CD4-positive, CD25-positive, alpha-beta regulatory T cell (primary cell): ENCODE results near the gene EVA1C. TPM values are rescaled to one million over a fixed set of nuclear protein-coding genes. Genes with fewer than 3 reads are reported as not detected.

ENCODE experiments used
- ATAC-seq, 2 donors: fragments of 150-1000 bp; cut with Tn5 transposase; one replicate each; pipeline ENCODE4 v1.10.0; 2021; ENCODE audit warnings: low read depth in 2 of 2, moderate number of reproducible peaks in 2 of 2, moderate library complexity in 1 of 2
- DNase-seq, 3 donors: peaks; one replicate each; pipeline versions ENCODE4 v3.0.0 to v3.0.0-alpha.2; 2012 to 2022; ENCODE audit warnings: mixed read lengths in 1 of 3
- H3K27ac ChIP-seq: one replicate; pipeline ENCODE4 v1.7.0; 2013; ENCODE audit warnings: mild to moderate bottlenecking, low read length; ENCODE audit not compliant: insufficient read depth, poor library complexity, severe bottlenecking
- H3K27me3 ChIP-seq: one replicate; pipeline ENCODE4 v1.7.0; 2013; ENCODE audit warnings: low read length; ENCODE audit not compliant: control insufficient read depth, insufficient read depth
- H3K36me3 ChIP-seq: one replicate; pipeline ENCODE4 v1.7.0; 2013; ENCODE audit warnings: mild to moderate bottlenecking, low read length, moderate library complexity; ENCODE audit not compliant: control insufficient read depth, insufficient read depth
- H3K4me1 ChIP-seq: 2 replicates; pipeline ENCODE4 v1.7.0; 2013; ENCODE audit warnings: mild to moderate bottlenecking, low read length; ENCODE audit not compliant: insufficient read depth, control insufficient read depth, poor library complexity, severe bottlenecking
- H3K4me3 ChIP-seq: one replicate; pipeline ENCODE4 v1.7.0; 2013; ENCODE audit warnings: low read depth, mild to moderate bottlenecking, low read length, moderate library complexity
- H3K9me3 ChIP-seq, 2 experiments: 1 replicate in 1 of 2; 2 replicates in 1 of 2; pipeline ENCODE4 v1.7.0; 2013; ENCODE audit warnings: low read length in 2 of 2, mild to moderate bottlenecking in 1 of 2, moderate library complexity in 1 of 2; ENCODE audit not compliant: control insufficient read depth in 2 of 2
- H3K27ac Mint-ChIP-seq, 3 donors: one replicate each; pipeline ENCODE4 v1.8.0; 2020 to 2022; ENCODE audit warnings: mild to moderate bottlenecking in 3 of 3, mixed read lengths in 3 of 3, moderate library complexity in 2 of 3
- H3K27me3 Mint-ChIP-seq: one replicate; pipeline ENCODE4 v1.8.0; 2022; ENCODE audit warnings: mild to moderate bottlenecking, mixed read lengths
- H3K36me3 Mint-ChIP-seq: one replicate; pipeline ENCODE4 v1.8.0; 2020; ENCODE audit warnings: mixed read lengths
- H3K4me1 Mint-ChIP-seq, 4 donors: one replicate each; pipeline ENCODE4 v1.8.0; 2020 to 2022; ENCODE audit warnings: mixed read lengths in 4 of 4, mild to moderate bottlenecking in 1 of 4
- H3K4me3 Mint-ChIP-seq, 4 donors: one replicate each; pipeline ENCODE4 v1.8.0; 2020 to 2022; ENCODE audit warnings: mild to moderate bottlenecking in 4 of 4, mixed read lengths in 4 of 4, moderate library complexity in 3 of 4
- H3K9me3 Mint-ChIP-seq, 7 donors: one replicate each; pipeline ENCODE4 v1.8.0; 2020 to 2022; ENCODE audit warnings: mixed read lengths in 7 of 7, mild to moderate bottlenecking in 3 of 7, moderate library complexity in 2 of 7
- polyA plus RNA-seq, 4 donors: library from polyadenylated mRNA; unstranded; fragments of 300-500 nt; fragmentation: Illumina TruSeq; gene quantifications; one replicate each; pipeline ENCODE4 v1.2.3, GENCODE V29; 2021
- total RNA-seq: library from RNA; stranded (reverse); gene quantifications from one replicate; pipeline ENCODE4 v1.2.3, GENCODE V29; 2022

EVA1C gene
- total and polyA plus RNA-seq, 5 donors from 2014 or later: 6.0 to 10.8 (median 8.3) TPM

DNA sequence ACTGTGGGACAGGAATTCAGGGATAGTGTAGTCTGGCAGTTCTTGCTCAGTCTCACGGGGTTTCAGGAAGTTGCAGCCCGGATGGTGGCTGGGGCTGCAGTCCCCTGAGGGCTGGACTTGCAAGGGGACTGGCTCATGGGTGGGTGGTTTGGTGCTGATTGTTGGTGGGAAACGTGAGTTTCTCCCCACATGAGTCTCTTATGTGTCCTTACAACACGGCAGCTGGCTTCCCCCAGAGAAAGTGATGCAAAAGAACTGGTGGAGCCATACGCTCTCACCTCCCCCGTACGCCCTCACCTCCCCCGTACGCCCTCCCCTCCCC, 64.9 kb downstream of the EVA1C start:
- Mint-ChIP-seq H3K4me3 (no peak overlapping the region), H3K36me3 (peaks cover 11% of the 10 kb centered on the region), H3K27ac (no peak overlapping the region), H3K4me1 (peaks cover 0 to 8% (median 2%) of the 10 kb centered on the region in 4 donors), H3K9me3 (peaks cover 0 to 2% (median 0%) of the 10 kb centered on the region in 7 donors), H3K27me3 (no peaks in the 10 kb centered on the region)
- Histone ChIP-seq H3K36me3 (no peaks in the 10 kb centered on the region), H3K4me3 (no peak overlapping the region), H3K27ac (no peak overlapping the region), H3K4me1 (no peaks in the 10 kb centered on the region), H3K9me3 (no peaks in the 10 kb centered on the region), H3K27me3 (no peaks in the 10 kb centered on the region)
- ATAC-seq (no peak), DNase-seq (no peak)

DNA sequence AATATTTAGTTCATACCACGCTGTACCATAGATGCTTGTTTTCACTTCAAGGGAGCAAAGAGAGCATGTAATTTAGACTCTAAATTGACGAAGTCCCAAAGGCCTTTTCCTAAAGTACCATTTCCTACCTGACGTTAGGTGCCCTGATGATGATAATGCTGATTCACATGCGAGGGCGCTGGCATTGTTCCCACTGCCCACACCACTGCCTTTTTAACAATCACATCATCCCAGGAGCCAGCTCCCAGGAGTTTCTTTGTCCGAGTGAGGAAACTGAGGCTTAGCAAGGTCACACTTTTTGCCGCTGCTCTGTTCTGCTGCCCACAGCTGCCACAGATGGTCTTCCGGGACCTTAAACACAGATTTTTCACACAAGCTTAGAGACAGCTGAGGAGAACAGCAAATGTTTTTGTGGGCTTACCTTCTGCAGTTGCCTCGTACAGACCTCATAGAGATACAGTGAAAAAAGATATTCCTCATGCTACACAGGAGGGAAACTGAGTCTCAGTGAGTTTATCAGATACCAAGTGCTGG, 69.4 kb downstream of the EVA1C start:
- H3K4me3 Mint-ChIP-seq: no peak overlapping the region
- no peaks in the 10 kb centered on the region for H3K27me3 Mint-ChIP-seq
- peaks cover 16% of the 10 kb centered on the region for H3K36me3 Mint-ChIP-seq
- Histone ChIP-seq H3K4me1 (no peaks in the 10 kb centered on the region), H3K36me3 (no peaks in the 10 kb centered on the region), H3K27me3 (no peaks in the 10 kb centered on the region), H3K4me3 (no peak overlapping the region), H3K27ac (no peak overlapping the region), H3K9me3 (no peaks in the 10 kb centered on the region)
- ATAC-seq (no peak), DNase-seq (no peak)
- H3K9me3 Mint-ChIP-seq: peaks cover 0 to 2% (median 0%) of the 10 kb centered on the region in 7 donors
- H3K27ac Mint-ChIP-seq: no peak overlapping the region
- peaks cover 0 to 8% (median 2%) of the 10 kb centered on the region in 4 donors for H3K4me1 Mint-ChIP-seq

DNA sequence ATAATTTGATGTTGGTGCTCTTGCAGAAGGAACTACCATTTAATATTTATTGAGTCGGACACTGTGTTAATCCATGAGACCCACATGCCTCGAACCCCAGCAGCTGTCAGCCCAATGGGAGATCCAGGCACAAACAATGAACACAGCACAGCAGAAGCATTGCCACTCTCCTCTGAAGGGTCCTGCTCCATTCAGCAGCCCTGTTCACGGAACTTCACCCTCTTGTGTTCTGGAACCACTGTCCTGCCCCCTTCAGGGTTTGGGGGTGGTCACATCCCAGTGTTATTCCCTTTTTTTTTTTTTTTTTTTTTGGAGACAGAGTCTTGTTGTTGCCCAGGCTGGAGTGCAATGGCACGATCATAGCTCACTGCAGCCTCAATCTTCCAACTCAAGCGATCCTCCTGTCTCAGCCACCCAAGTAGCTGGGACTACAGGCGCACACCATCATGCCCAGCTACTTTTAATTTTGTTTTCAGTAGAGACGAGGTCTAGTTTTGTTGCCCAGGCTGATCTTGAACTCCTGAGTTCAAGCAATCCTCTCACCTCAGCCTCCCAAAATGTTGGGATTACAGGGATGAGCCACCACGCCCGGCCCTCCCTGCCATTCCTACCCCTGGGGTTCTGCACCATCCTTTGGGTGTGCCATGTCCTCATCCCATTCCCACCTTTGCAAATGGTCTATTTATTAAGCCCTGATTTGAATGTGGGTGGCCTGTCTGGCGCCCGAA, 70.2 kb downstream of the EVA1C start:
- no peak overlapping the region for H3K27ac ChIP-seq
- ATAC-seq (no peak), DNase-seq (no peak)
- no peaks in the 10 kb centered on the region for H3K36me3 ChIP-seq
- no peak overlapping the region for H3K4me3 ChIP-seq
- Mint-ChIP-seq H3K4me3 (no peak overlapping the region), H3K27ac (no peak overlapping the region), H3K4me1 (peaks cover 0 to 8% (median 2%) of the 10 kb centered on the region in 4 donors), H3K27me3 (no peaks in the 10 kb centered on the region), H3K36me3 (peaks cover 16% of the 10 kb centered on the region), H3K9me3 (peaks cover 0 to 2% (median 0%) of the 10 kb centered on the region in 7 donors)
- no peaks in the 10 kb centered on the region for H3K4me1 ChIP-seq
- H3K9me3 ChIP-seq: no peaks in the 10 kb centered on the region
- no peaks in the 10 kb centered on the region for H3K27me3 ChIP-seq

DNA sequence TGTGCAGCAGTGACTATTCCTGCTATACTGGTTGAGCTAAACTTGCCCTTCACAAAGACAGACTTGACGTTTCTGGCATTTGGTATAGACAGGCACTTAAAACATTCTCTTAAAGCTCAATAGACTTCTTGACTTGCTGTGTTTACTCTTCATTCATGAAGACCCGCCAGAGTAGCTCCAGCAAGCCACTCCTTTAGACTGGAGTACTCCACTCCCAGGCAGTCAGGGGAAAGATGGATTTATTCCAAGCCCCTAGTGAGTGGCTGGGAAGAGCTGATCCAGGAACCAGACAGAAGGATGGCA, 70.7 kb downstream of the EVA1C start:
- H3K36me3 Mint-ChIP-seq: peaks cover 16% of the 10 kb centered on the region
- H3K27me3 Mint-ChIP-seq: no peaks in the 10 kb centered on the region
- peaks cover 0 to 11% (median 3%) of the 10 kb centered on the region in 4 donors for H3K4me1 Mint-ChIP-seq
- Histone ChIP-seq H3K4me1 (no peaks in the 10 kb centered on the region), H3K27ac (no peak overlapping the region), H3K4me3 (no peak overlapping the region), H3K36me3 (no peaks in the 10 kb centered on the region), H3K27me3 (no peaks in the 10 kb centered on the region), H3K9me3 (no peaks in the 10 kb centered on the region)
- no peaks in the 10 kb centered on the region for H3K9me3 Mint-ChIP-seq
- no peak overlapping the region for H3K4me3 Mint-ChIP-seq
- ATAC-seq (no peak), DNase-seq (no peak)
- no peak overlapping the region for H3K27ac Mint-ChIP-seq

- H3K9me3 ChIP-seq: no peaks in the 10 kb centered on the region
- ATAC-seq (no peak), DNase-seq (no peak)
- Mint-ChIP-seq H3K4me3 (no peak overlapping the region), H3K27me3 (peaks cover 5% of the 10 kb centered on the region), H3K36me3 (peaks cover 20% of the 10 kb centered on the region), H3K27ac (peak overlapping the region in 1 of 3 donors; percentile 69), H3K4me1 (peaks cover 2 to 10% (median 6%) of the 10 kb centered on the region in 4 donors), H3K9me3 (peaks cover 0 to 6% (median 0%) of the 10 kb centered on the region in 7 donors)
- H3K27ac ChIP-seq: no peak overlapping the region
- no peak overlapping the region for H3K4me3 ChIP-seq
- H3K27me3 ChIP-seq: no peaks in the 10 kb centered on the region
- no peaks in the 10 kb centered on the region for H3K36me3 ChIP-seq
- H3K4me1 ChIP-seq: no peaks in the 10 kb centered on the region
Observed at GRCh38 chr21:32484706-32485380, 72.3 kb downstream of the EVA1C start.

GRCh38 chr21:32492376-32492775, 79.9 kb downstream of the EVA1C start:
- Histone ChIP-seq H3K9me3 (no peaks in the 10 kb centered on the region), H3K36me3 (no peaks in the 10 kb centered on the region), H3K27ac (no peak overlapping the region), H3K27me3 (no peaks in the 10 kb centered on the region), H3K4me3 (no peak overlapping the region), H3K4me1 (peaks cover 8% of the 10 kb centered on the region)
- H3K27me3 Mint-ChIP-seq: peaks cover 5% of the 10 kb centered on the region
- H3K4me3 Mint-ChIP-seq: no peak overlapping the region
- peaks cover 2 to 7% (median 6%) of the 10 kb centered on the region in 4 donors for H3K4me1 Mint-ChIP-seq
- DNase-seq (no peak), ATAC-seq (no peak)
- H3K27ac Mint-ChIP-seq: no peak overlapping the region
- peaks cover 0 to 6% (median 0%) of the 10 kb centered on the region in 7 donors for H3K9me3 Mint-ChIP-seq
- peaks cover 27% of the 10 kb centered on the region for H3K36me3 Mint-ChIP-seq

GRCh38 chr21:32494934-32495709, 82.6 kb downstream of the EVA1C start:
- H3K4me3 Mint-ChIP-seq: no peak overlapping the region
- Histone ChIP-seq H3K27ac (no peak overlapping the region), H3K36me3 (no peaks in the 10 kb centered on the region), H3K9me3 (no peaks in the 10 kb centered on the region), H3K4me3 (no peak overlapping the region), H3K4me1 (peaks cover 8% of the 10 kb centered on the region), H3K27me3 (no peaks in the 10 kb centered on the region)
- ATAC-seq: no peak
- H3K4me1 Mint-ChIP-seq: no peaks in the 10 kb centered on the region
- peak overlapping the region in 1 of 3 donors; percentile 49 for H3K27ac Mint-ChIP-seq
- H3K27me3 Mint-ChIP-seq: no peaks in the 10 kb centered on the region
- no peaks in the 10 kb centered on the region for H3K9me3 Mint-ChIP-seq
- no peak for DNase-seq
- H3K36me3 Mint-ChIP-seq: peaks cover 31% of the 10 kb centered on the region
